Esophagus muscularis mucosa (tissue), 4 donors: ENCODE data around the gene TMCO5A. TPM values are rescaled to one million over a fixed set of nuclear protein-coding genes. Genes with fewer than 3 reads are reported as not detected.

Experiments used
- DNase-seq: peaks from one replicate; pipeline ENCODE4 v3.0.0-alpha.2; 2017; ENCODE audit errors: extremely low spot score
- H3K27ac ChIP-seq, 4 donors: fragments of 200-600 bp; sonication (generic); replicated peaks in 1 of 4; 1 replicate in 3 of 4; 2 replicates in 1 of 4; pipeline ENCODE4 v1.5.1; 2016 to 2019; ENCODE audit warnings: mild to moderate bottlenecking in 1 of 4
- H3K27me3 ChIP-seq, 4 donors: fragments of 200-600 bp; sonication (generic); one replicate each; pipeline versions ENCODE4 v1.5.1 to v1.6.0; 2016 to 2019
- H3K36me3 ChIP-seq, 4 donors: fragments of 200-600 bp; sonication (generic); one replicate each; pipeline ENCODE4 v1.5.1; 2016 to 2019
- H3K4me1 ChIP-seq, 4 donors: fragments of 200-600 bp; sonication (generic); one replicate each; pipeline ENCODE4 v1.5.1; 2016 to 2019
- H3K4me3 ChIP-seq, 4 donors: fragments of 200-600 bp; sonication (generic); 1 replicate in 2 of 4; 2 replicates in 2 of 4; pipeline ENCODE4 v1.5.1; 2016 to 2019; ENCODE audit warnings: mild to moderate bottlenecking in 4 of 4, moderate library complexity in 1 of 4
- H3K9me3 ChIP-seq, 4 donors: fragments of 200-600 bp; sonication (generic); 1 replicate in 3 of 4; 2 replicates in 1 of 4; pipeline ENCODE4 v1.5.1; 2016 to 2019
- CTCF ChIP-seq, 3 experiments: fragments of 200-600 bp in 2 of 3; fragments of 450-650 bp in 1 of 3; sonication (generic) in 2 of 3; IDR thresholded peaks; one replicate each; pipeline ENCODE4 v1.5.1; 2017 to 2019; ENCODE audit warnings: antibody characterized with exemption in 3 of 3, mild to moderate bottlenecking in 2 of 3, moderate library complexity in 1 of 3
- EP300 ChIP-seq: sonication (generic); formaldehyde crosslinking; IDR thresholded peaks from one replicate; pipeline ENCODE4 v1.6.1; 2017; ENCODE audit warnings: antibody characterized with exemption
- POLR2A ChIP-seq: fragments of 450-650 bp; IDR thresholded peaks from one replicate; pipeline ENCODE4 v1.6.1; 2017; ENCODE audit warnings: antibody characterized with exemption, moderate library complexity, mild to moderate bottlenecking, low read depth
- POLR2AphosphoS5 ChIP-seq, 2 donors: sonication (generic); formaldehyde crosslinking; IDR thresholded peaks; one replicate each; pipeline ENCODE4 v1.6.1; 2017; ENCODE audit warnings: antibody characterized with exemption in 2 of 2
- WGBS: methylation state at CpG from one replicate; pipeline ENCODE4 v1.1.5; 2018; 5-methylcytosine and 5-hydroxymethylcytosine counted together
- intact Hi-C: fragments of 100-400 bp; cut with DNase I; formaldehyde crosslinking; loops from one replicate; pipeline ENCODE4 v1.15.1; 2023
- total RNA-seq, 4 donors: library from RNA; depleted of rRNA; stranded (reverse); fragments of >200 nt; gene quantifications; one replicate each; pipeline versions ENCODE4 v1.1.0 to v1.2.1, GENCODE V29; 2016

The TMCO5A gene
- total RNA-seq, 4 donors from 2014 or later: not detected

- no peak overlapping the region for H3K27ac ChIP-seq
- no peaks in the 10 kb centered on the region for H3K4me1 ChIP-seq
- no peaks in the 10 kb centered on the region for H3K9me3 ChIP-seq
- 65% methylated on average over 1 of the region's 1 CpG for WGBS
- no peaks in the 10 kb centered on the region for H3K27me3 ChIP-seq
- intact Hi-C loops: no loop called here
- TF ChIP-seq POLR2AphosphoS5 (IDR thresholded peaks at IDR 0.05): no peak
- TF ChIP-seq EP300: no peak
- TF ChIP-seq CTCF (IDR thresholded peaks at IDR 0.05): no peak
- no peak for TF ChIP-seq POLR2A
- no peak for DNase-seq
- no peaks in the 10 kb centered on the region for H3K36me3 ChIP-seq
- no peak overlapping the region for H3K4me3 ChIP-seq
Measured at GRCh38 chr15:37931868-37932267, 2.6 kb upstream of the TMCO5A start.

- WGBS: 79% methylated on average over 3 of the region's 3 CpGs
- Histone ChIP-seq H3K27ac (no peak overlapping the region), H3K4me3 (no peak overlapping the region), H3K9me3 (no peaks in the 10 kb centered on the region), H3K4me1 (no peaks in the 10 kb centered on the region), H3K36me3 (no peaks in the 10 kb centered on the region), H3K27me3 (no peaks in the 10 kb centered on the region)
- DNase-seq: no peak
- no peak for TF ChIP-seq CTCF (IDR thresholded peaks at IDR 0.05)
- no peak for TF ChIP-seq EP300
- no peak for TF ChIP-seq POLR2AphosphoS5 (IDR thresholded peaks at IDR 0.05)
- TF ChIP-seq POLR2A: no peak
- intact Hi-C loops: no loop called here
Measured at GRCh38 chr15:37932549-37932948, 1.9 kb upstream of the TMCO5A start.

- TF ChIP-seq CTCF (IDR thresholded peaks at IDR 0.05) (no peak), POLR2AphosphoS5 (IDR thresholded peaks at IDR 0.05) (no peak), EP300 (no peak), POLR2A (no peak)
- no peak for DNase-seq
- no peak overlapping the region for H3K4me3 ChIP-seq
- intact Hi-C loops: no loop called here
- no peaks in the 10 kb centered on the region for H3K27me3 ChIP-seq
- H3K4me1 ChIP-seq: no peaks in the 10 kb centered on the region
- no peaks in the 10 kb centered on the region for H3K36me3 ChIP-seq
- H3K9me3 ChIP-seq: no peaks in the 10 kb centered on the region
- H3K27ac ChIP-seq: no peak overlapping the region
- WGBS: 53% methylated on average over 1 of the region's 1 CpG
Measured at GRCh38 chr15:37933666-37934065, 774 bp upstream of the TMCO5A start.

- no peak for DNase-seq
- intact Hi-C loops: no loop called here
- no peak overlapping the region for H3K27ac ChIP-seq
- H3K9me3 ChIP-seq: peaks cover 0 to under 1% (median 0%) of the 10 kb centered on the region in 4 donors
- H3K36me3 ChIP-seq: no peaks in the 10 kb centered on the region
- WGBS: 32% methylated on average over 3 of the region's 3 CpGs
- no peak overlapping the region for H3K4me3 ChIP-seq
- TF ChIP-seq CTCF (IDR thresholded peaks at IDR 0.05) (no peak), POLR2A (no peak), POLR2AphosphoS5 (IDR thresholded peaks at IDR 0.05) (no peak), EP300 (no peak)
- no peaks in the 10 kb centered on the region for H3K4me1 ChIP-seq
- no peaks in the 10 kb centered on the region for H3K27me3 ChIP-seq
Measured at GRCh38 chr15:37940876-37941275, 6.4 kb downstream of the TMCO5A start.

GRCh38 chr15:37941779-37942178 is 7.3 kb downstream of the TMCO5A start:
- no peaks in the 10 kb centered on the region for H3K27me3 ChIP-seq
- H3K4me1 ChIP-seq: no peaks in the 10 kb centered on the region
- intact Hi-C loops: no loop called here
- TF ChIP-seq POLR2A: no peak
- TF ChIP-seq EP300: no peak
- no peak for TF ChIP-seq CTCF (IDR thresholded peaks at IDR 0.05)
- no peak for TF ChIP-seq POLR2AphosphoS5 (IDR thresholded peaks at IDR 0.05)
- H3K36me3 ChIP-seq: no peaks in the 10 kb centered on the region
- DNase-seq: no peak
- peaks cover 0 to 8% (median 2%) of the 10 kb centered on the region in 4 donors for H3K9me3 ChIP-seq
- H3K4me3 ChIP-seq: no peak overlapping the region
- H3K27ac ChIP-seq: no peak overlapping the region
